PC-3 (cell line): ENCODE results near the gene PCDHB12.
"Not testable (repeated sequence)": the region's sequence is repeated elsewhere in the genome, so short reads cannot be mapped to it uniquely, and the experiment has no call there.

Source experiments
- CTCF ChIP-seq: fragments of 300-600 bp; sonication (generic); conservative IDR thresholded peaks from 2 replicates; pipeline ENCODE4 v1.5.1; 2017; ENCODE audit warnings: antibody characterized with exemption, low read depth, mild to moderate bottlenecking, low read length
- EZH2phosphoT487 ChIP-seq: fragments of 300-600 bp; sonication (generic); IDR thresholded peaks from 2 replicates; pipeline ENCODE4 v1.6.1; 2018; ENCODE audit warnings: mild to moderate bottlenecking, antibody characterized with exemption, low read length, borderline replicate concordance

DNA sequence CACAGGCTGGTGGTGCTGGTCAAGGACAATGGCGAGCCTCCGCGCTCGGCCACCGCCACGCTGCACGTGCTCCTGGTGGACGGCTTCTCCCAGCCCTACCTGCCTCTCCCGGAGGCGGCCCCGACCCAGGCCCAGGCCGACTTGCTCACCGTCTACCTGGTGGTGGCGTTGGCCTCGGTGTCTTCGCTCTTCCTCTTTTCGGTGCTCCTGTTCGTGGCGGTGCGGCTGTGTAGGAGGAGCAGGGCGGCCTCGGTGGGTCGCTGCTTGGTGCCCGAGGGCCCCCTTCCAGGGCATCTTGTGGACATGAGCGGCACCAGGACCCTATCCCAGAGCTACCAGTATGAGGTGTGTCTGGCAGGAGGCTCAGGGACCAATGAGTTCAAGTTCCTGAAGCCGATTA lies 7.5 kb downstream of the PCDHB12 start:
- TF ChIP-seq CTCF, EZH2phosphoT487: not testable (repeated sequence)
